Right cardiac atrium (tissue), 5 donors: ENCODE measurements around the gene PRKACA. TPM values are rescaled to one million over a fixed set of nuclear protein-coding genes. Genes with fewer than 3 reads are reported as not detected.
"Not testable (repeated sequence)": the region's sequence is repeated elsewhere in the genome, so short reads cannot be mapped to it uniquely, and the experiment has no call there.

ENCODE experiments used
- ATAC-seq, 2 donors: fragments of 200-7000 bp; cut with Tn5 transposase; one replicate each; pipeline versions ENCODE4 v1.8.0 to v1.9.1; 2020; ENCODE audit warnings: moderate library complexity in 2 of 2, mild to moderate bottlenecking in 1 of 2
- DNase-seq, 3 donors: peaks; one replicate each; pipeline ENCODE4 v3.0.0-alpha.2; 2020
- H3K27ac ChIP-seq: one replicate; pipeline ENCODE4 v1.5.1; 2013; ENCODE audit warnings: mild to moderate bottlenecking, low read length, control low read depth, moderate library complexity
- H3K27me3 ChIP-seq: one replicate; pipeline ENCODE4 v1.6.1; 2013; ENCODE audit not compliant: control insufficient read depth, insufficient read depth
- H3K4me1 ChIP-seq: one replicate; pipeline ENCODE4 v1.6.1; 2013; ENCODE audit warnings: low read length; ENCODE audit not compliant: control insufficient read depth, insufficient read depth
- H3K4me3 ChIP-seq: one replicate; pipeline ENCODE4 v1.5.1; 2013; ENCODE audit warnings: low read length, control low read depth
- H3K9me3 ChIP-seq: one replicate; pipeline ENCODE4 v1.6.1; 2013; ENCODE audit warnings: low read length; ENCODE audit not compliant: control insufficient read depth
- WGBS: extraction: QIAGEN DNeasy Blood & Tissue Kit; methylation state at CpG from one replicate; pipeline ENCODE4 v1.1.7; 2013; 5-methylcytosine and 5-hydroxymethylcytosine counted together
- intact Hi-C, 4 donors: fragments of 100-400 bp; cut with DNase I; formaldehyde crosslinking; loops; one replicate each; pipeline versions ENCODE4 v1.11.0 to v1.14.0; 2022 to 2023
- polyA plus RNA-seq: library from polyadenylated mRNA; stranded (reverse); fragments of 200-250 nt; gene quantifications from one replicate; pipeline ENCODE4 v1.2.3, GENCODE V29; 2013
- total RNA-seq, 4 donors: library from RNA; stranded (reverse); fragmentation: NEBNext Ultra II Directional; extraction: Animal tissue kit (Norgen Biotek cat#: 25700); gene quantifications; one replicate each; pipeline ENCODE4 v1.2.1, GENCODE V29; 2021
- donor health status: healthy with polysubstance abuse.
- donor health status: DM: no; HTN: yes; CAD: no.
- donor health status: DM: no; HTN: no; CAD: no.
- donor health status: DM: no; HTN: yes; CAD: no; lungs with severe emphysema.
- donor health status: DM: yes; HTN: yes; CAD: no.

Gene PRKACA
- total and polyA plus RNA-seq, 5 donors = 256 to 412 (median 356) TPM

DNA sequence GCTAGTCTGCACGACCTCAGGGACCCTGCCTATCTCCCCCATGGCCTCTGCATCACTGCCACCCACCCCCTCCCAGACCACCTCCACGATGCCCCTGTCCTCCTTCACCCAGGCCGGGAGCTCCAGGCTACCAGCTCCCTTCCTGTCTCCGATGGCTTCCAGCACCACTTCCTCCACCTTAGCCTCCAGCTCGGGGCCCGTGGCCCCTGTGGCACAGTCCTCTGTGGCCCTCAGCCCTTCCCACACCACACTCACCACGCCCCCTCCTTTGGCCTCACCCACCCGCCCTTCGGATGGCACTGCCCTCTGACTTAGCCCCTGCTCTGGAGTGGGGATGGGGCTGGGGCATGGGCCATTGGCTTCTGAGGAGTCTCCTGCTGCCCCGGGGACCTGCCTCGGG is 62.8 kb downstream of the PRKACA start:
- no peaks in the 10 kb centered on the region for H3K9me3 ChIP-seq
- intact Hi-C loops = no loop called here
- H3K4me1 ChIP-seq = no peaks in the 10 kb centered on the region
- H3K4me3 ChIP-seq = no peak overlapping the region
- H3K27ac ChIP-seq = no peak overlapping the region
- no peaks in the 10 kb centered on the region for H3K27me3 ChIP-seq
- 57% methylated on average over 11 of the region's 11 CpGs for WGBS
- ATAC-seq (no peak), DNase-seq (no peak)

DNA sequence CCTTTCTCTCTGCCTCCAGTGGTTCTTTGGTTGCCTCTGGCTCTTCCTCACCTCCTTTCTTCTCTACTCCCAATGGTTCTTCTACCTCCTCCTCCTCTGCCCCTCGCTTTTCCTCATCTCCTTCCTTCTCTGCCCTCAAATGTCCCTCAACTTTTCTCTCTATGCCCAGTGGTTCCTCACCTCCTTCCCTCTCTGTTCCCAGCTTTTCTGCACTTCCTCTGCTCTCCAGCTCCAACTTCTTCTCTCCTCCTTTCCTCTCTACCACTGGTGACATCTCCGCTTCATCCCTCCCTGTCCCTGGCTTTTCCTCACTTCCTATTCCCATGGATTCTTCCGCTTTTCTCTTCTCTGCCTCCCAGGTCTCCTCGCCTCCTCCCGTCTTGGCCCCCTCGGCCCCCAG is 63.5 kb downstream of the PRKACA start:
- H3K4me1 ChIP-seq = no peaks in the 10 kb centered on the region
- intact Hi-C loops = no loop called here
- no peak overlapping the region for H3K4me3 ChIP-seq
- 79% methylated on average over 6 of the region's 6 CpGs for WGBS
- DNase-seq = no peak
- no peaks in the 10 kb centered on the region for H3K9me3 ChIP-seq
- ATAC-seq = no peak
- no peak overlapping the region for H3K27ac ChIP-seq
- H3K27me3 ChIP-seq = no peaks in the 10 kb centered on the region

DNA sequence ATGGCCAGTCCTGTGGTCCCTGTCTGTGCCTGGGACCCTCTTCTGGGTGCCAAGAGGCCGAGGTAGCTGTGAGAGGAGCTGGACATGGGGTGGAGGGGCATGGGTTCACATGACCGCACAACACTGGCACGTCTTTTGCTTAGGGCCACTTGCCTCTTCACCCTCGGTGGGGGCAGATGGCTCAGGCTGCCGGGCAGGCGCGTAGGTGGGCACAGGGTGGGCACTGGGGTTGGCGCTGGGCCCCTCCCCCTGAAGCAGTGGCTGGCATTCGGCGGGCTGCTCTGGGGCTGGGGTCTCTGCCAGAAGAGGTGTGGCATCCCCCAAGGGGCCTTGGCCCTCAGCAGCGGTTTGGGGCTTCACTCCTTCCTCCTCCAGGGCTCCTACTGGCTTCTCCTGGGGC is 64.1 kb downstream of the PRKACA start:
- 91% methylated on average over 11 of the region's 11 CpGs for WGBS
- no peak for ATAC-seq
- no peak overlapping the region for H3K27ac ChIP-seq
- H3K9me3 ChIP-seq = no peaks in the 10 kb centered on the region
- no peak overlapping the region for H3K4me3 ChIP-seq
- H3K4me1 ChIP-seq = no peaks in the 10 kb centered on the region
- intact Hi-C loops = no loop called here
- peak in 1 of 3 donors; percentile 39 for DNase-seq
- H3K27me3 ChIP-seq = no peaks in the 10 kb centered on the region

DNA sequence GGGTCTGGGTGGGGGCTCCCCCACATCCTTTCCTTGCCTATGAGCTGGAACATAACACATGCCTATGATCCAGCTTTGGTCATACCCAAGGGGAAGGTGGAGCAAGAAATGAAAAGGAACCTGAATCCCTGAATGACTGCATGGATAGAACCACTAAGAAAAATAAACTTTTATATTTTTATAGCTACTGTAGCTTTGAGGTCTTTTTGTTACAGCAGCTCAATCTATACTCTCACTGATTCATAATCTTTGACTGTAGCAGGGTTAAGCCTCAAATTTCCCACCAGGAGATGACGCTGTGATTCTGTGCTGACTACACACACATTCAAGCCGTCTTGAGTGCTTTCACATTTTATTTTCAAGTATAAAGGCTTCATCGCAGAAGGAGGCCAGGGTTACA is 64.5 kb downstream of the PRKACA start:
- intact Hi-C loops = no loop called here
- Histone ChIP-seq H3K27ac (no peak overlapping the region), H3K27me3 (no peaks in the 10 kb centered on the region), H3K9me3 (no peaks in the 10 kb centered on the region), H3K4me1 (no peaks in the 10 kb centered on the region), H3K4me3 (no peak overlapping the region)
- 93% methylated on average over 3 of the region's 3 CpGs for WGBS
- ATAC-seq = no peak
- DNase-seq = no peak

DNA sequence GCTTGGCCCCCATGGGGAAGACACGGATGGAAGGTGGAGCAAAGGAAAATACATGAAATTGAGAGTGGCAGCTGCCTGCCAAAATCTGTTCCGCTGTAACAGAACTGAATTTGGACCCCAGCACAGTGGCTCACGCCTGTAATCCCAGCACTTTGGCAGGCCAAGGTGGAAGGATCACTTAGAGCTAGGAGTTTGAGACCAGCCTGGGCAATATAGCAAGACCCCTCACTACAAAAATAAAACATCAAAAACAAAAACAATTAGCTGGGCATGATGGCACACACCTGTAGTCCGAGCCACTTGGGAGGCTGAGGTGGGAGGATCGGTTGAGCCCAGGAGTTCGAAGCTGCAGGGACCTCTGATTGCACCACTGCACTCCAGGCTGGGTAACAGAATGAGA is 65.1 kb downstream of the PRKACA start:
- WGBS = 92% methylated on average over 6 of the region's 6 CpGs
- H3K27ac ChIP-seq = no peak overlapping the region
- H3K4me1 ChIP-seq = no peaks in the 10 kb centered on the region
- intact Hi-C loops = no loop called here
- H3K9me3 ChIP-seq = no peaks in the 10 kb centered on the region
- no peak overlapping the region for H3K4me3 ChIP-seq
- DNase-seq (no peak), ATAC-seq (no peak)
- H3K27me3 ChIP-seq = no peaks in the 10 kb centered on the region

DNA sequence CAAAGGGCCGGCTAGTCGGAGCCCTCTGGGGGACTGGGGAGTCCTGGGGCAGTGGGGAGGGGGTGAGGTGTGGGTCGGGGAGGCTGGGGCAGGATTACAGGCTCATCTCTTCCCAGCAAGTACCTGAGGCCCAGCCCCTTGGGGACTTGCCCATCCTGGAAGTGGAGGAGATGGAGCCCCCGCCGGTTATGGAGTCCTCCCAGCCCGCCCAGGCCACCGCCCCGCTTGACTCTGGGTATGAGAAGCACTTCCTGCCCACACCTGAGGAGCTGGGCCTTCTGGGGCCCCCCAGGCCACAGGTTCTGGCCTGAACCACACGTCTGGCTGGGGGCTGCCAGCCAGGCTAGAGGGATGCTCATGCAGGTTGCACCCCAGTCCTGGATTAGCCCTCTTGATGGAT is 65.6 kb downstream of the PRKACA start:
- WGBS = 87% methylated on average over 9 of the region's 9 CpGs
- Histone ChIP-seq H3K4me3 (no peak overlapping the region), H3K9me3 (no peaks in the 10 kb centered on the region), H3K27me3 (no peaks in the 10 kb centered on the region), H3K27ac (no peak overlapping the region), H3K4me1 (no peaks in the 10 kb centered on the region)
- peak in 1 of 3 donors; percentile 50 for DNase-seq
- ATAC-seq = no peak
- intact Hi-C loops = no loop called here

DNA sequence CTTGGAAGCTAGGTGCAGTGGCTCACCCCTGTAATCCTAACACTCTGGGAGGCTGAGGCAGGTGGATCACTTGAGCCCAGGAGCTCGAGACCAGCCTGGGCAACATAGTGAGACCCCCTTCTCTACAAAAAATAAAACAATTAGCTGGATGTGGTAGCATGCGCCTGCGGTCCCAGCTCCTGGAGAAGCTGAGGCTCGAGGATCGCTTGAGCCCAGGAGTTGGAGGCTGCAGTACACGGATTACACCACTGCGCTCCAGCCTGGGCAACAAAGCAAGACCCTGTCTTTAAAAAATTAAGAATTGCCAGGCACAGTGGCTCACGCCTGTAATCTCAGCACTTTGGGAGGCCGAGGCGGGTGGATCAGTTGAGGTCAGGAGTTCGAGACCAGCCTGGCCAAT is 66.6 kb downstream of the PRKACA start:
- intact Hi-C loops, H3K27me3 ChIP-seq, H3K9me3 ChIP-seq, DNase-seq, H3K4me1 ChIP-seq, H3K27ac ChIP-seq, H3K4me3 ChIP-seq, ATAC-seq: not testable (repeated sequence)
- WGBS = 91% methylated on average over 11 of the region's 11 CpGs

DNA sequence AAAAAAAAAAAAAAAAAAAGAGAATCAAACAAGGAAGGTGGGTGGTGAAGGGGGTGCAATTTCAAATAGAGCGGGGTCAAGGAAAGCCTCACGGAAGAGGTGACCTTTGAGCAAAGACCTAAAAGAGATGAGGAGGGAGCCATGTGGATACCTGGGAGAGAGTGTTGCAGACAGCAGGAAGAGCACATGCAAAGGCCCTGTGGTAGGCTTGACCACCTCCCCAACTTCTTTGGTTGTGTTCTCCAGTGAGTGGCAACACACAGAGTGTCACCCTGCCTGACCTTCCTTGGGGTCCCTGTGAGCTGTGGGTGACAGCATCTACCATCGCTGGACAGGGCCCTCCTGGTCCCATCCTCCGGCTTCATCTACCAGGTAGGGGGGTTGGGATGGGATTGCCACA is 67.0 kb downstream of the PRKACA start:
- no peaks in the 10 kb centered on the region for H3K9me3 ChIP-seq
- no peak overlapping the region for H3K27ac ChIP-seq
- intact Hi-C loops = no loop called here
- H3K4me3 ChIP-seq = no peak overlapping the region
- WGBS = over 99% methylated on average over 4 of the region's 4 CpGs
- no peaks in the 10 kb centered on the region for H3K27me3 ChIP-seq
- ATAC-seq = no peak
- no peaks in the 10 kb centered on the region for H3K4me1 ChIP-seq
- no peak for DNase-seq

DNA sequence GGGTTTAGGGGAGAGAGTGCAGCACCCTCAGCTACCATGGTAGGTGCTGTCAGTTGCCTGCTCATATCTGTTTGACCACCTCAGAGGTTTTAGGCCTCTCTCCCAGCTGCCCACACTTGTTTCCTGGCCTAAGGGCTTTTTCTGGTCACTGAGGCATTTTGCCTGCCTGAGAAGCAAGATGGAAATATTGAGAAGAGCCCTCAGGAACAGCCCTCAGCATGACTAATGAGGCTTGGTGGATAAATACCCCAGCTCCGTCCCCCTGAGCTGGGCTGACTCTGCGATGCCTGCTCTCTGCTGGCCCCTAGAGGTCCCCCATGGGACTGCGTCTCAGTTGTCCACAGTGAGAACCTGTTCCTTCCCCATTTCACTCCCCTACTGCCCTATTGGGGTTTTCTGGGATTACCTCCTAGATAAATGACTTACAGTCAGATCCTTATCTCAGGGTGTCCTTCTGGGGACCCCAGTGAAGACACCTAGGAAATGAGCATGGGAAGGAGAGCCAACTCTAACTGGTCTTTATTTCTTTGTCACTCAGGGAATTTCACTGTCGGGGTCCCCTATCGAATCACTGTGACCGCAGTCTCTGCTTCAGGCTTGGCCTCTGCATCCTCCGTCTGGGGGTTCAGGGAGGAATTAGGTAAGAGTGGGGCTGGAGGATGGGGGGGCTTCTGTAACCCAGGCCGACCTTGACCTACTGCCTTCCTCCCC is 69.0 kb downstream of the PRKACA start:
- H3K4me3 ChIP-seq = no peak overlapping the region
- H3K27me3 ChIP-seq = no peaks in the 10 kb centered on the region
- no peaks in the 10 kb centered on the region for H3K9me3 ChIP-seq
- no peak overlapping the region for H3K27ac ChIP-seq
- ATAC-seq (peak; percentile 49 to 56), DNase-seq (peak; percentile 46 to 82 (median 80))
- 82% methylated on average over 8 of the region's 8 CpGs for WGBS
- intact Hi-C loops = loop anchor here in 1 of 4 donors (10.0 kb wide), 1 partner anchor 164 kb away; no protein-coding TSS in a partner anchor
- H3K4me1 ChIP-seq = no peaks in the 10 kb centered on the region

DNA sequence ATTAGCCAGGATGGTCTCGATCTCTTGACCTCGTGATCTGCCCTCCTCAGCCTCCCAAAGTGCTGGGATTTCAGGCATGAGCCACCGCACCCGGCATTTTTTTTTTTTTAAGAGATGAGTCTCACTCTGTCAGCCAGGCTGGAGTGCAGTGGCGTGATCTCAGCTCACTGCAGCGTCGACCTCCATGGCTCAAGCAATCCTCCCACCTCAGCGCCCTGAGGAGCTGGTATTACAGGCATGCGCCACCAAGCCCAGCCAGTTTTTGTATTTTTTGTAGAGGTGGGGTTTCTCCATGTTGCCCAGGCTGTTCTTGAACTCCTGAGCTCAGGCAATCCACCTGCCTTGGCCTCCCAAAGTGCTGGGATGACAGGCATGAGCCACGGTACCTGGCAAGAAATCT is 69.7 kb downstream of the PRKACA start:
- not testable (repeated sequence) for DNase-seq, H3K27ac ChIP-seq, ATAC-seq, H3K4me1 ChIP-seq, H3K4me3 ChIP-seq, H3K9me3 ChIP-seq, H3K27me3 ChIP-seq
- intact Hi-C loops = loop anchor here in 1 of 4 donors (10.0 kb wide), 1 partner anchor 163 kb away; no protein-coding TSS in a partner anchor
- 96% methylated on average over 10 of the region's 10 CpGs for WGBS

DNA sequence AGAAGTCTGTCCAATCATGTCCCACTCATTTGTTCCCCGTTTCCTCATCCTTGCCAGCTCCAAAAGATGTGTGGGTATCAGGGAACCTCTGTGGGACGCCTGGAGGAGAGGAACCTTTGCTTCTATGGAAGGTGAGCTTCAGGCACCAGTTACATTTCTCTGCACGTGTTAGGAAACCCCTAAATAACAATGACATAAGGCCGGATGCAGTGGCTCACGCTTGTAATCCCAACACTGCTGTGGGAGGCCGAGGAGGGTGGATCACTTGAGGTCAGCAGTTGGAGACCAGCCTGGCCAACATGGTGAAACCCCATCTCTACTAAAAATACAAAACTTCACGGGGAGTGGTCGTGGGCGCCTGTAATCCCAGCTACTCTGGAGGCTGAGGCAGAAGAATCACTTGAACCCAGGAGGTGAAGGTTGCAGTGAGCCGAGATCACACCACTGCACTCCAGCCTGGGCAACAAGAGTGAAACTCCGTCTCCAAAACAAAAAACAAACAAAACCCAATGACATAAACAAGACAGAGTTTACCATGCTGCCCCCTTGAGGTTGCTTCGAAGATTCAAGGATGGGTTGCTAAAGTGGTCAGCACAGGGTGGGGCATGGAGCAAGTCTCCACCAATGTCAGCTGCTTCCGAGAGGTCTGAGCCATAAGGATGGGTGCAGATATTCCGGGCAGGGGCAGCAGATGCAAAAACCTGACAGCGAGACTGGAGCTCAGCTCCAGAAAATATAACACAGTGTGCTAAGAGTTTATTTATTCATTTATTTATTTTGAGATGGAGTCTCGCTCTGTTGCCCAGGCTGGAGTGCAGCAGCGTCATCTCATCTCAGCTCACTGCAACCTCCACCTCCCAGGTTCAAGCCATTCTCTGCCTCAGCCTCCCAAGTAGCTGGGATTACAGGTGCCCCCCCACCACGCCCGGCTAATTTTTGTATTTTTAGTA is 74.6 kb downstream of the PRKACA start:
- ATAC-seq (peak; percentile 84), DNase-seq (peak in 2 of 3 donors; percentile 47 to 60)
- H3K9me3 ChIP-seq, H3K4me3 ChIP-seq, H3K27me3 ChIP-seq, H3K4me1 ChIP-seq: not testable (repeated sequence)
- H3K27ac ChIP-seq = peak overlapping the region; percentile 1
- intact Hi-C loops = loop anchor here in 1 of 4 donors (10.0 kb wide), 1 partner anchor 158 kb away; no protein-coding TSS in a partner anchor
- 51% methylated on average over 19 of the region's 19 CpGs for WGBS
